Ectodermal cell (in vitro differentiated cells): ENCODE results near the gene KIF13A.
"Not testable (repeated sequence)": the region's sequence is repeated elsewhere in the genome, so short reads cannot be mapped to it uniquely, and the experiment has no call there.

ENCODE experiments used
- H3K27ac ChIP-seq: 2 replicates; pipeline ENCODE4 v1.7.0; 2013; ENCODE audit warnings: mild to moderate bottlenecking, low read depth, low read length; ENCODE audit not compliant: insufficient read depth, poor library complexity, severe bottlenecking
- H3K27me3 ChIP-seq: 2 replicates; pipeline ENCODE4 v1.7.0; 2013; ENCODE audit warnings: mild to moderate bottlenecking, low read length; ENCODE audit not compliant: insufficient read depth, control insufficient read depth, poor library complexity, severe bottlenecking
- H3K36me3 ChIP-seq: one replicate; pipeline ENCODE4 v1.7.0; 2013; ENCODE audit warnings: low read length; ENCODE audit not compliant: control insufficient read depth, insufficient read depth
- H3K4me1 ChIP-seq: one replicate; pipeline ENCODE4 v1.7.0; 2013; ENCODE audit warnings: low read length; ENCODE audit not compliant: control insufficient read depth, insufficient read depth
- H3K4me3 ChIP-seq: 2 replicates; pipeline ENCODE4 v1.7.0; 2013; ENCODE audit warnings: low read depth, low read length, control low read depth; ENCODE audit not compliant: insufficient read depth
- H3K9me3 ChIP-seq: 2 replicates; pipeline ENCODE4 v1.7.0; 2013; ENCODE audit warnings: mild to moderate bottlenecking, low read length, moderate library complexity; ENCODE audit not compliant: control insufficient read depth
- whole genome bisulfite sequencing, 2 experiments: methylation state at CpG; one replicate each; pipeline ENCODE4 v1.1.7; 2013; ENCODE audit warnings: missing lambda C conversion rate in 2 of 2; 5-methylcytosine and 5-hydroxymethylcytosine counted together

KIF13A gene

DNA sequence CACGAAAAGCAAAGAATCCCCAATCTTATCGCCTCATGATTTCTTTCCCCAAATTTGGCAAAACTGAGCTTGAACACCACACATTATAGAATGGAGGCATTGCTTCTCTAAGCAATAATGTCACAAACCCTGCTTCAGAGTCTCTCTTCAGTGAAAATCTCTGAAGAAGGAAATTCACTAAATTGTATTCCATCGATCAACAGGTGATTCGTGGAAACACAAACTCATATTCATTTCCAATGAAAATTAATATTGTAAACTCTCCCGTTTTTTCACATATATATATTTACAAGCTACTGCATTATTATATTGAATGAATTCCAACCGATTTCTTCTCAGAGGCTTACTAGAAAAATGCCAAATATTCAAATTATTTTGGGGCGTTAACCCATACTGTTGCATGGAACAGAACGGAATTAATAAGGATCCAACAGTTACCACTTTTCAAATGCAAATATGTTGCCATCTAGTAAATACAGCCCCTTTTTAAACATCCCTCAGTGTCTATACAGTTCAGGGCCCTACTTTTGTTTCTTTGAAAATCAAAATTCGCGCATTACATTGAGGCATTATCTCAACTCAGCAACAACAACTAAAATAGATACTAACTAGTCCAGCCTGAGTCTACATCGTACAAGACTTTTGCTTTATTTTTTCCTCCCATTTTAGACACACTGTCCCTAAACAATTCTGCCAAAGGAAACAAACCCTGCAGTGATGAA is 1.3 kb downstream of the KIF13A start:
- 38 to 40% methylated on average over 10 to 11 of the region's 11 CpGs for WGBS, 2 experiments
- Histone ChIP-seq H3K27me3 (peaks cover 22% of the 10 kb centered on the region), H3K4me1 (peaks cover 3% of the 10 kb centered on the region), H3K9me3 (no peaks in the 10 kb centered on the region), H3K4me3 (peak overlapping the region; percentile 82), H3K36me3 (no peaks in the 10 kb centered on the region), H3K27ac (no peak overlapping the region)

DNA sequence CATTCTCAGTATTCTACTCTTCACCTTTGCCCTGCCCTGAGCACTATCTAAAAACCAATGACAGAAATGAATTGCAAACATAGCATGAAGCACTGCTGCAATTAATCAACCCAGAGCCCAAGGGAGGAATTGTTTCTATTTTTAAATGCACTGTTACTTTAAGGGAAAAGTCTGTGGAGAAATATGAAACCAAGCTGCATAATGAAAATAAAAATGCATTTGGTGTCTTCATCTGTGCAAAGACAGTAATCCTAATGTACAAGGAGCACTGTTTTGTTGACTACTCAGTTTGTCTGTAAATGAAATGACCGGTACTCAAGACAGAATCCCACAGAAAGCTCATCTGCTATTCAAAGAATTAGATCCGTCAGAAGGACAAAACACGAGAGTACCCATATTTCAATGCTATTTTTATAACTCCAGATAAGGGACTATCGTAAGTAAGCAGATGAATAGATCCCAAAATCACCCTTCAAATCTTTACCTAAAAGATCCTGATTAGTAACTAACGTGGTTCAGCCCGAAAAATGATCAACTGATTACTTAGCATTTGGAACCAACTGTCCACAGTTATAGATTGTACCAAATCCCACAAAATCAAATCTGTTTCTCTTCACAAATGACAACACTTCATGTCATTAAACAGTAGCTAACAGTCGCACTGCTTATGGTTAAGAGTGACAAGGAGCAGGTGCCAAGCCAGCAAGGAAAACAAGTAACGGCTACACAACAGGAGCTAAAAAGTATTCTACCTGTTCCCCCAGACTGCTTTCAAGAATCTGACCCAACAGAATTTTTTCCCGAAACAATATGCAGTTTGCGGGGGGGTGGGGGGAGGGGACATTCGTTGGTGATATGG is 2.4 kb downstream of the KIF13A start:
- Histone ChIP-seq H3K9me3 (no peaks in the 10 kb centered on the region), H3K27me3 (peaks cover 22% of the 10 kb centered on the region), H3K4me1 (peaks cover 3% of the 10 kb centered on the region), H3K4me3 (no peak overlapping the region), H3K27ac (no peak overlapping the region), H3K36me3 (no peaks in the 10 kb centered on the region)
- 86 to 90% methylated on average over 8 of the region's 11 CpGs for WGBS, 2 experiments

DNA sequence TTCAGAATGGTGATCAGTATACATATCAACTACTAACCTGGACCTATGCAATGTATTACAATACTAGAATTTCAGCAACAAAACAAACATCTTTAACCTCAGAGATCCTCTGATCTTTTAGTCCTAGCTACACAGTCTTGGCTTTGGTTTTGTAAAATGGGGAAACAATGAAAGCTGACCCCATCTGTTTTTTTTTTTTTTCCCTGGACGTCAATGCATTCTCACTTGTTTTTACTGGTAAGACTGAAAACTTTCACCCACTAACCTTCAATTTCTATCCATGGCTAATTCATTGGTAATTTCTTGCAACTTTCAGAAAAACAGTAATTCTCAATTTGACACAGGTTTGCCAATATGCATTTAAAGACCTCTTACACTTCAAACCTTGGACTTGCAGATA is 3.0 kb downstream of the KIF13A start:
- Histone ChIP-seq H3K27ac (no peak overlapping the region), H3K4me1 (peaks cover 3% of the 10 kb centered on the region), H3K36me3 (no peaks in the 10 kb centered on the region), H3K9me3 (no peaks in the 10 kb centered on the region), H3K4me3 (no peak overlapping the region), H3K27me3 (peaks cover 22% of the 10 kb centered on the region)
- 65 to 90% methylated on average over 1 of the region's 1 CpG for WGBS, 2 experiments

DNA sequence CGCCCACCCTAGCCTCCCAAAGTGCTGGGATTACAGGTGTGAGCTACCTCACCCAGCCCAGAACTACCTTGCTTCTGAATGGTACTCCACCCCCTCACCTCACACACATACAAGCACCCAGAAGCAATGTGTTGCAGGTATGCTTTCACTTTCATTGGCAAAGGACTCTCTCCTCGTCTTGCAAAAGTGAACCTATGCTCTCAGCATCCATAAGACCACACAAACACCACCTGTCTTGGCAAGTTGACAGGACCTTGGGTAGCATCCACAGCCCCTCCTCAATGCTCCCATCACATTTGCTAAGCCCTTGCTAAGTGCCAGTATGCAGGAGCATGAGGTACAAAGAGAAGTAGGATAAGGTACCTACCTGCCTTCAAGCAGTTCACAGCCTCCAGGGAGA is 3.7 kb downstream of the KIF13A start:
- Histone ChIP-seq H3K36me3 (no peaks in the 10 kb centered on the region), H3K9me3 (no peaks in the 10 kb centered on the region), H3K27ac (no peak overlapping the region), H3K4me3 (no peak overlapping the region), H3K4me1 (peaks cover 3% of the 10 kb centered on the region), H3K27me3 (peaks cover 15% of the 10 kb centered on the region)
- WGBS, 2 experiments = 87 to 92% methylated on average over 2 of the region's 2 CpGs

DNA sequence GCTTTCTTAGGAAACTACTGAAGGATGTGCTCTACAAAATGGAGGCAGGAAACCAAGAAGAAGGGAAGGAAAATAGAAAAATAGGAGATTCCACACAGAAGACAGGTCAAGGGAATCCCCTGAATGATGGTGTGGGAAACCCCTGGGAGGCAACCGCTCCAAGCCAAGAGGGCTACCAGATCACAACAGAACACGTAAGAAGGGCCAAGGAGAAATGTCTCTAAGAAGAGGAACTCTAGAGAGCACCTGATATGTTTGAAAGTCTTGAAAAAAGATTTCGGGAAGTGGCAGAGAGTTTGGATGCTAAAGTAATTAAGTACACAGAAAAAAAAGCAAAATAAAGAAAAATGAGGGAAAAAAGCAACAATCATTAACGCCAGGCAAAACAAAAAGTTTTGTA is 7.1 kb downstream of the KIF13A start:
- 88 to 93% methylated on average over 3 to 4 of the region's 4 CpGs for WGBS, 2 experiments
- Histone ChIP-seq H3K4me1 (no peaks in the 10 kb centered on the region), H3K9me3 (no peaks in the 10 kb centered on the region), H3K36me3 (no peaks in the 10 kb centered on the region), H3K4me3 (no peak overlapping the region), H3K27ac (no peak overlapping the region), H3K27me3 (no peaks in the 10 kb centered on the region)

DNA sequence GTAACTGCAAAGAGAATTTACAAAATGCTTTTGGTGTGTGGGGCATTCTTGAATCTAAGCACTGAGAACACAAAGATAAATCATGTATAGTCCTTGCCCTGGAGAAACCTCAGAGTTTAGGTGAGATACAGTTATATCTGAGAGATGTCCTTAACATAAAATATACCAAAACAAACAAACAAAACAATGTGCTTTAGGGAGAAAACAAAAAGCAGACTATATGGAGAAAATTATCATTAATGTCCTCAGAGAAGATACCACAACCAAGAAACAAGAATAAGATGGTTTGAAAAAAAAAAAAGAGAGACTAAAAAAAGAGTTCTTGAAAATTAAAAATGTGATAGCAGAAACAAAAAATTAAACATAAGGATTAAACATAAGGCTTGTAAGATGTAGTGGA is 8.0 kb downstream of the KIF13A start:
- no peaks in the 10 kb centered on the region for H3K36me3 ChIP-seq
- no peaks in the 10 kb centered on the region for H3K9me3 ChIP-seq
- no peaks in the 10 kb centered on the region for H3K4me1 ChIP-seq
- H3K27me3 ChIP-seq = no peaks in the 10 kb centered on the region
- no peak overlapping the region for H3K27ac ChIP-seq
- H3K4me3 ChIP-seq = no peak overlapping the region

DNA sequence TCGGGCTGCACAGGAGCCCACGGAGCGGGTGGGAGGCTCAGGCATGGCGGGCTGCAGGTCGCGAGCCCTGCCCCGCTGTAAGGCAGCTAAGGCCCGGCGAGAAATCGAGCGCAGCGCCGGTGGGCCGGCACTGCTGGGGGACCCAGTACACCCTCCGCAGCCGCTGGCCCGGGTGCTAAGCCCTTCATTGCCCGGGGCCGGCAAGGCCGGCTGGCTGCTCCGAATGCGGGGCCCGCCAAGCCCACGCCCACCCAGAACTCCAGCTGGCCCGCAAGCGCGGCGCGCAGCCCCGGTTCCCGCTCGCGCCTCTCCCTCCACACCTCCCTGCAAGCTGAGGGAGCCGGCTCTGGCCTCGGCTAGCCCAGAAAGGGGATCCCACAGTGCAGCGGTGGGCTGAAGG is 11.2 kb downstream of the KIF13A start:
- 97% methylated on average over 36 of the region's 36 CpGs for WGBS, 2 experiments
- not testable (repeated sequence) for H3K4me3 ChIP-seq, H3K27me3 ChIP-seq, H3K36me3 ChIP-seq, H3K9me3 ChIP-seq, H3K27ac ChIP-seq
- peaks cover 11% of the 10 kb centered on the region for H3K4me1 ChIP-seq

DNA sequence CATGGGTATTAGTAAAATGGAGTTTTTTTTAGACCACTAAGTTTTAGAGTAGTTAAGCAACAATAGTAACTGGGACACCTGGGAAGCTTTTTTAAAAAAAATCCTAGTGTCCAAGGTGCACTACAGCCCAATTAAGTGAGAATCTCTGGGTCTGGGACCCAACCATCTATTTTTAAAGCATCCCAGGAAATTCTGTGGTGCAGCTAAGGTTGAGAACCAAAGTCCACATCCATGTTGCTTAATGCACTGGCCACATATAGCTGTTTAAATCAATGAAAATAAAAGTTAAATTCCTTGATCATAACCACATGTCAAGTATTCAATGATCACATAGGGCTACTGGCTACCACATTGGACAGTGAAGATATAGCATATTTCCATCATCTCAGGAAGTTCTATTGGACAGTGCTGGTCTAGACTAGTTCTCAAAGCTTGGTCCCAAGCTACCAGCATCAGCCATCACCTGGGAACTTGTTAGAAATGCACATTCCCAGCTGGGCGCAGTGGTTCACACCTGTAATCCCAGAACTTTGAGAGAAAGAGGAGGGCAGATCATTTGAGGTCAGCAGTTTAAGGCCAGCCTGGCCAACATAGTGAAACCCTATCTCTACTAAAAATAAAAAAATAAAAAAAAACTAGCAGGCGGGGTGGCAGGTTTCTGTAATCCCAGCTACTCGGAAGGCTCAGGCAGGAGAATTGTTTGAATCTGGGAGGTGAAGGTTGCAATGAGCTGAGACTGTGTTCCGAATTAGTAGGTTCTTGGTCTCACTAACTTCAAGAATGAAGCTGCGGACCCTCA is 12.7 kb downstream of the KIF13A start:
- Histone ChIP-seq H3K4me1 (peaks cover 11% of the 10 kb centered on the region), H3K36me3 (no peaks in the 10 kb centered on the region), H3K4me3 (no peak overlapping the region), H3K27ac (no peak overlapping the region), H3K27me3 (no peaks in the 10 kb centered on the region), H3K9me3 (no peaks in the 10 kb centered on the region)
- 92 to 95% methylated on average over 5 of the region's 5 CpGs for WGBS, 2 experiments

DNA sequence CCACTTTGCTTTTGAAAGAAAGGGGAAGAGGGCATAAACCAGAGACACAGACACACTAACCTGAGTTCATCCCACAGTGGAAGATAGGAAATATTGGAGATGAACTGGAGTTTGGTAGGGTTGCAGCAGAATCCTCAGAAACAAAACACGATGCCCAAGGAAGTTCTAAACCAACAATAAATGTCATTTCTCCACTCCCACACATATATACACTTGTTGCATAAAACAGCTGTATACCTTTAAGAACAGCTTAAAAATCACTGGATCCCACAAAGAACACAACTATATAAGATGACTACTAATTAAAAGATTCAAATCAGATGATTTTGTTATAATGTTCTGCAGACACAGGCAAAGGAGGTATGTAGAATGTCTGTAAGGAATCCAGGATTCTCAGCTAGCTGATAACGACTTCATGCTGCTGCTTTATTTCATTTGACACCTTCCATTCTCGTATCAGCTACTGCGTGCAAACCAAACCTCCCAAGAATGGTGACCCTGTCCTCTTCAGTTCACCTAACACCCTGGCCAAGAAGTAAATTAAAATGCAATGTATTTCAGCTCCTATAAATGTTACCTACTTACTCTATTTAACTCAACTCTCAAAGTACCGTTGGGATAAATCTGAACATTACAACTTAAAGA is 14.3 kb downstream of the KIF13A start:
- H3K27ac ChIP-seq = peak overlapping the region; percentile 26
- 77 to 82% methylated on average over 5 of the region's 5 CpGs for WGBS, 2 experiments
- H3K36me3 ChIP-seq = no peaks in the 10 kb centered on the region

More for the DNA sequence above, 14.3 kb downstream of the KIF13A start:
- Histone ChIP-seq H3K27me3 (no peaks in the 10 kb centered on the region), H3K9me3 (no peaks in the 10 kb centered on the region), H3K4me3 (no peak overlapping the region), H3K4me1 (peaks cover 11% of the 10 kb centered on the region)
